HepG2 (cell line): ENCODE data around the gene MRPL18. TPM values are rescaled to one million over a fixed set of nuclear protein-coding genes. Genes with fewer than 3 reads are reported as not detected.
A peak's percentile ranks its signal among the peaks of the same experiment; 100 is the strongest.

Experiments
- AHDC1 ChIP-seq: sonication (generic); formaldehyde crosslinking; IDR thresholded peaks from 2 replicates; pipeline ENCODE4 v1.5.1; 2020; ENCODE audit warnings: mild to moderate bottlenecking, missing genetic modification reagents, borderline replicate concordance
- AKAP8 ChIP-seq: sonication (generic); formaldehyde crosslinking; IDR thresholded peaks from 2 replicates; pipeline ENCODE4 v1.5.1; 2020; ENCODE audit warnings: mild to moderate bottlenecking, missing genetic modification reagents
- FOXO4 ChIP-seq: sonication (generic); formaldehyde crosslinking; conservative IDR thresholded peaks from 2 replicates; pipeline ENCODE4 v1.8.1; 2023; ENCODE audit warnings: missing genetic modification reagents
- HOXA7 ChIP-seq: sonication (generic); formaldehyde crosslinking; IDR thresholded peaks from 2 replicates; pipeline ENCODE4 v1.8.1; 2022; ENCODE audit warnings: mild to moderate bottlenecking, missing genetic modification reagents, moderate library complexity
- MZF1 ChIP-seq: sonication (generic); formaldehyde crosslinking; IDR thresholded peaks from 2 replicates; pipeline ENCODE4 v1.8.1; 2023; ENCODE audit warnings: mild to moderate bottlenecking, missing genetic modification reagents, borderline replicate concordance
- PCBP1 ChIP-seq: fragments of 200-400 bp; formaldehyde crosslinking; IDR thresholded peaks from 2 replicates; pipeline ENCODE4 v1.6.1; 2017; ENCODE audit warnings: mild to moderate bottlenecking, low read depth, low read length, borderline replicate concordance
- SOX13 ChIP-seq, 3 experiments: fragments of 450-650 bp in 1 of 3; sonication (generic) in 1 of 3; formaldehyde crosslinking in 1 of 3; IDR thresholded peaks in 2 of 3; conservative IDR thresholded peaks in 1 of 3; 2 replicates each; pipeline versions ENCODE4 v1.5.0 to v1.6.1; 2016 to 2020; ENCODE audit warnings: antibody characterized with exemption in 1 of 3, mild to moderate bottlenecking in 1 of 3, missing compliant biosample characterization in 1 of 3, missing genetic modification reagents in 1 of 3, moderate library complexity in 1 of 3
- SUZ12 ChIP-seq: fragments of 150-350 bp; IDR thresholded peaks from 2 replicates; pipeline ENCODE4 v1.6.1; 2014; ENCODE audit warnings: low read depth, low read length
- USF2 ChIP-seq, 2 experiments: sonication (generic) in 1 of 2; formaldehyde crosslinking in 1 of 2; IDR thresholded peaks; 2 replicates each; pipeline versions ENCODE4 v1.5.1 to v1.6.1; 2011 to 2020; ENCODE audit warnings: borderline replicate concordance in 1 of 2, low read depth in 1 of 2, low read length in 1 of 2, mild to moderate bottlenecking in 1 of 2, missing genetic modification reagents in 1 of 2, moderate library complexity in 1 of 2
- ZNF329 ChIP-seq: sonication (generic); formaldehyde crosslinking; IDR thresholded peaks from 2 replicates; pipeline ENCODE4 v1.9.0; 2021; ENCODE audit warnings: low read depth, mild to moderate bottlenecking, missing genetic modification reagents
- ZNF615 ChIP-seq: sonication (generic); formaldehyde crosslinking; IDR thresholded peaks from 2 replicates; pipeline ENCODE4 v1.5.0; 2020; ENCODE audit warnings: mild to moderate bottlenecking, missing genetic modification reagents, borderline replicate concordance
- ZNF75D ChIP-seq: sonication (generic); formaldehyde crosslinking; IDR thresholded peaks from 2 replicates; pipeline ENCODE4 v1.8.1; 2023; ENCODE audit warnings: missing genetic modification reagents, mild to moderate bottlenecking, borderline replicate concordance
- polyA plus RNA-seq, 8 experiments: library from polyadenylated mRNA; depleted of rRNA in 3 of 8; stranded (reverse) in 7 of 8; unstranded in 1 of 8; fragments of >200 nt; fragmentation: Illumina TruSeq in 4 of 8; extraction: Trizol in 4 of 8; gene quantifications; 2 replicates each; pipeline versions ENCODE4 v1.2.1 to v1.2.3, GENCODE V29; 2011 to 2016; ENCODE audit warnings: low read depth in 4 of 8, missing spikeins in 1 of 8, mixed read lengths in 1 of 8; ENCODE audit not compliant: insufficient read depth in 1 of 8
- total RNA-seq, 5 experiments: library from RNA; depleted of rRNA; stranded (reverse); fragments of >200 nt; fragmentation: Illumina TruSeq; extraction: Trizol; gene quantifications; 2 replicates each; pipeline ENCODE4 v1.2.3, GENCODE V29; 2016; ENCODE audit warnings: low read depth in 1 of 5
- TF ChIP-seq, protein P1 (sequence below): sonication (generic); formaldehyde crosslinking; IDR thresholded peaks from 2 replicates; pipeline ENCODE4 v1.4.0; 2020; ENCODE audit warnings: missing genetic modification reagents, borderline replicate concordance
- TF ChIP-seq, protein P2 (sequence below): IDR thresholded peaks from 2 replicates; pipeline ENCODE4 v1.6.1; 2016; ENCODE audit warnings: missing genetic modification reagents, missing compliant biosample characterization

The MRPL18 gene
- total and polyA plus RNA-seq, 2 of the 13 experiments (the other 11 are each of a cell fraction or from before 2014, with no cell fraction given), result 85.6 to 176 TPM

DNA sequence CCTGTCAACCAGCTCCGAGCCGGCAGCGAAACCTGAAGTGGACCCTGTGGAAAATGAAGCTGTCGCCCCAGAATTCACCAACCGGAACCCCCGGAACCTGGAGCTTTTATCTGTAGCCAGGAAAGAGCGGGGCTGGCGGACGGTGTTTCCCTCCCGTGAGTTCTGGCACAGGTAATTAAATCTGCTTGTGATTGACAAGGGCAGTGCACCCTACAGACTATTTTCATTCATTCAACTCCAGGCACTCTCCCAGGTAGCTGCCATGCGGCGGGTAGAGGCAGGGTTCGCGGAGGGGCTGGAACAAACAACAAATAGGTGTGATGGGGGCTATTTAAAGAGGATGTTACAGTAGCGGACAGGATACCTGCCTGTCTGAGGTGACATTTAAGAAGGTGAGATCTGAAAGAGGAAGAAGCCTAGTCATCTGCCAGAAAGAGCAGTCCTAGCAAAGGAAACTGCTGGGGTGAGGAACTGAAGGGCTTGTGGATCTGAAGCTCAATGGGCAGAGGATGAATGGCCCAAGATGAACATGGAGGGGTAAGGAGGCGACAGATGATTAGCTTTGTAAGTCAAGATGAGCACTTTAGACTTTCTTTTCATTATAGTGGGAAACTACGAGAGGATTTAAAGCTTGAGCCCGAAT, 810 bp downstream of the MRPL18 start (continued):
- TF ChIP-seq, protein P1, sequence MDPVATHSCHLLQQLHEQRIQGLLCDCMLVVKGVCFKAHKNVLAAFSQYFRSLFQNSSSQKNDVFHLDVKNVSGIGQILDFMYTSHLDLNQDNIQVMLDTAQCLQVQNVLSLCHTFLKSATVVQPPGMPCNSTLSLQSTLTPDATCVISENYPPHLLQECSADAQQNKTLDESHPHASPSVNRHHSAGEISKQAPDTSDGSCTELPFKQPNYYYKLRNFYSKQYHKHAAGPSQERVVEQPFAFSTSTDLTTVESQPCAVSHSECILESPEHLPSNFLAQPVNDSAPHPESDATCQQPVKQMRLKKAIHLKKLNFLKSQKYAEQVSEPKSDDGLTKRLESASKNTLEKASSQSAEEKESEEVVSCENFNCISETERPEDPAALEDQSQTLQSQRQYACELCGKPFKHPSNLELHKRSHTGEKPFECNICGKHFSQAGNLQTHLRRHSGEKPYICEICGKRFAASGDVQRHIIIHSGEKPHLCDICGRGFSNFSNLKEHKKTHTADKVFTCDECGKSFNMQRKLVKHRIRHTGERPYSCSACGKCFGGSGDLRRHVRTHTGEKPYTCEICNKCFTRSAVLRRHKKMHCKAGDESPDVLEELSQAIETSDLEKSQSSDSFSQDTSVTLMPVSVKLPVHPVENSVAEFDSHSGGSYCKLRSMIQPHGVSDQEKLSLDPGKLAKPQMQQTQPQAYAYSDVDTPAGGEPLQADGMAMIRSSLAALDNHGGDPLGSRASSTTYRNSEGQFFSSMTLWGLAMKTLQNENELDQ (CRISPR knock-in tag), result no peak
- TF ChIP-seq SOX13 (IDR thresholded peaks at IDR 0.05) (no peak), SOX13 (CRISPR knock-in tag; conservative IDR thresholded peaks at IDR 0.05 in 1 of 2, IDR thresholded peaks at IDR 0.05 in 1 of 2) (no peak), ZNF75D (0 out of 2 replicates have a peak, but pooled peaks have one; percentile 55), HOXA7 (no peak), USF2 (IDR thresholded peaks at IDR 0.05; ENCODE audit: low read depth, low read length) (no peak), USF2 (CRISPR knock-in tag; IDR thresholded peaks at IDR 0.05; ENCODE audit: borderline replicate concordance) (no peak), MZF1 (CRISPR knock-in tag) (no peak), FOXO4 (CRISPR knock-in tag) (0 out of 2 replicates have a peak, but pooled peaks have one; percentile 84), PCBP1 (no peak), ZNF329 (CRISPR knock-in tag) (no peak), SUZ12 (no peak), AHDC1 (CRISPR knock-in tag) (0 out of 2 replicates have a peak, but pooled peaks have one; percentile 35), AKAP8 (CRISPR knock-in tag) (peak; percentile 66; the same call in 1 of the 2 replicates), ZNF615 (CRISPR knock-in tag) (no peak)
- TF ChIP-seq, protein P2, sequence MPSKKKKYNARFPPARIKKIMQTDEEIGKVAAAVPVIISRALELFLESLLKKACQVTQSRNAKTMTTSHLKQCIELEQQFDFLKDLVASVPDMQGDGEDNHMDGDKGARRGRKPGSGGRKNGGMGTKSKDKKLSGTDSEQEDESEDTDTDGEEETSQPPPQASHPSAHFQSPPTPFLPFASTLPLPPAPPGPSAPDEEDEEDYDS (CRISPR knock-in tag), result no peak
